T follicular helper cell (primary cell): ENCODE data around the gene OTUD6A.
"Not testable (repeated sequence)": the region's sequence is repeated elsewhere in the genome, so short reads cannot be mapped to it uniquely, and the experiment has no call there.

ENCODE experiments used
- DNase-seq: peaks from one replicate; pipeline ENCODE4 v3.0.0-alpha.2; 2020; ENCODE audit warnings: low read depth

The OTUD6A gene

GRCh38 chrX:70049406-70049805 lies 12.9 kb upstream of the OTUD6A start:
- DNase-seq: no peak

GRCh38 chrX:70049925-70050324 lies 12.3 kb upstream of the OTUD6A start, which contains the start of gene AWAT2:
Gene AWAT2 (minus strand): TSS chrX:70049938. CDS start chrX:70049932, 6 bp downstream.
- no peak for DNase-seq

DNA sequence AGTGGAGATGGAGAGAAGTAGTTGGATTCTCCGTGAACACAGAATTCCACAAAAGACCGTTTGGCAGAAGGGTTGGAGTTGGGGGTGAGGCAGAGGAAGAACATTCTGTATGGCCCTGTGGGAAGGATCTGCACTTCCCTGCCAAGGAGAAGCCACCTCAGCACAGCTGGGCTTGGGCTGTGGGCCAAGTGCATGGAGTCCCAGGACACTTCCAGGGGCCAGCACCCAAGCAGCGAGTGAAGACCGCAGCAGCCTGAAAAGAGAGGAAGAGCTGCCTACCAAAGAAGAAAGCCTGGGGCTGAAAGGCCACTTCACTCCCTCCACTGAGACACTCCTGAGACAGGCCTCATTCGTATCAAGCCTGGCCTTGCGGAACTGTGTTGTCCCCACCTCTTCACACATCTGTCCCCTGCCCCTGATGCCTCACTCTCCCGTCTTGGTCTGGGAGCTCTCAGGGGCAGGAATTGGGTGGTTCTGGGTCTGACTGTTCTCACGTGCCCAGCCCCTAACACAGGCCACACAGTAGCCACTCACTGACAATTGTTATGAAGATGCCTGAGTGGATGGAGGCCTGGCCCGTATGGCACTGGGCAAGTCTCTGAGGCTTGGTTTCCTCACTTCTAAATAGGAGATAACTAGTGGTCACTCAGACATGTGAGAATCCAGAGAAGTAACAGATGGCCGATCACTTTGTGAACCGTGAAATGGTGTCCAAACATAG lies 9.2 kb upstream of the OTUD6A start:
- DNase-seq: no peak

DNA sequence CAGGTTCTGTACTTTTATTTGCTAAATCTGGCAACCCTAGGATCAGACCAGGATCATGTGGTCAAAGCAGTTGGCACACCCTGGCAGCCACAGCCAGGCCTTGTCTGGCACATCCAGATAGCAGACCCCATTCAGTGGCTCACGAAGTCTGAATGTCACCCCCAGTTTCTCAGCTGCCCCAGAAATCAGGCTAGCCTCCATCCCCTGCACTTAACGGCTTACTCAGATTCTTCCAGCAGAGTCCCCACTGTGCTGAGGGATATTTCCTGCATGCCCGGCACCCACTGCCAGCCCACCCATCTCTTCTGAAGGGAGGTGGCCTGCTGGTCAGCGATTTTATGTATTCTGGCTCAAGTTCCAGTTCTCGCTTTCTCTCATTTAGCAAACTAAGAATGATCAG lies 7.9 kb upstream of the OTUD6A start:
- no peak for DNase-seq

DNA sequence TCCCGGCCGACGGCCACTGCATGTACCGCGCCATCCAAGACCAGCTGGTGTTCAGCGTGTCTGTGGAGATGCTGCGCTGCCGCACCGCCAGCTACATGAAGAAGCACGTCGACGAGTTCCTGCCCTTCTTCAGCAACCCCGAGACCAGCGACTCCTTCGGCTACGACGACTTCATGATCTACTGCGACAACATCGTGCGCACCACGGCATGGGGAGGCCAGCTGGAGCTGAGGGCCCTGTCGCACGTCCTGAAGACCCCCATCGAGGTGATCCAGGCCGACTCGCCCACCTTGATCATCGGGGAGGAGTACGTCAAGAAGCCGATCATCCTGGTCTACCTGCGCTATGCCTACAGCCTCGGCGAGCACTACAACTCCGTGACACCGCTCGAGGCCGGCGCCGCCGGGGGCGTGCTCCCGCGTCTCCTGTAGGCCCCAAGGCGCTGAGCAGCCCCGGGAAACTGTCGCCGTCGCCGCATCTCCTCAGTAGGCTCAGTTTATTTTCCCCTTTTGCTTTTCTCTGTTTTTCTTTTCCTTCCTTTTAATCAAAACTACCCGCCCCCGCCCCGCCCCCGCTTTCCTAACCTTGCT lies 799 bp downstream of the OTUD6A start:
- DNase-seq: no peak

DNA sequence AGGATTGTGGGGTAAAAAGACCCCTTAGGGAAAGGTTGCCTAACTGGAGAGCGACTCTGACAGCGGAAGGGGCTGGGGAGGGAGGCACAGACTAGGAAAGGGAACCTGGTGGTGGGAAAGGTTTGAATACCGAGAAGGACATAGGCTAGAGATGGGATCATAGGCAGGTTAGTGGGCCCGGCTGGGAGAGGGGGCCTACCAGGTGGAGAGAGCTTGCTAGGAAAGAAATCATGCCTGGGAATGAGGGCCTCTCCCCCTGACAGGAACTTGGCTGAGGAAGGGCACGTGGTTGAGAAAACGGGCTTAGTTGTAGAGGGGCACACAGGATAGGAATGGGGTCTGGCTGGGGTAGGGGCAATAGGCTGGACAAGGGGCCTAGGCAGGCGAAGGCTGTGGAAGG lies 4.4 kb downstream of the OTUD6A start:
- no peak for DNase-seq

DNA sequence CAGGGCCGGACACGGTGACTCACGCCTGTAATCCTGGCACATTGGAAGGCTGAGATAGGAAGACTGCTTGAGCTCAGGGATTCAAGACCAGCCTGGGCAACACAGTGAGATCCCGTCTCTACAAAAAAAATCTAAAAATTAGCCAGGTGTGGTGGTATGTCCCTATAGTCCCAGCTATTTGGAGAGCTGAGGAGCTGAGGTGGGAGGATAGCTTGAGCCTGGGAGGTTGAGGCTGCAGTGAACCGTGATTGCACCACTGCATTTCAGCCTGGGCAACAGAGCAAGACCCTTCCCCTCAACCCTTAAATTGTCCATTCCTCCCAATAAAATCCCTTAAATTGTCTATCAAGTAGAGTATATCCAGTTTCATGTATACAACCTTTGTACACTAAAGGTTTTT lies 17.0 kb downstream of the OTUD6A start:
- no peak for DNase-seq

DNA sequence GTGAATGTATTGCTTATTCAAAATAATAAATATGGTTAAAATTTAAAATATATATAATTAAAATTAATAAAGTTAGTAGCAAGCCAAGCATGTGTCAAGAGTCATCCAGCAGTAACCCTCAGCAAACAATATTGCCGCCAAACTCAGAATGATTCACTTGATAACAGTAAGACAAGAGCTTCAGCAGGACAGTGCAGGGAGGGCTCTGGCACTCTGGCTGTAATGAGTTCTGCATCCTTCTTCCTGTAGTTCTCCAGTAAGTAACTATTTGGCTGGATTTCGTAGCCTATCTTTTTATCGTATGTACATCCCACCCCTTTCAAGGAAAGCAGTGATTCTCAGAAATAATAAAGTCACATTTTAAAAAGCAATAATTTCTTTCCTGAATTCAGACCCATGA lies 17.6 kb downstream of the OTUD6A start:
- no peak for DNase-seq

- DNase-seq: no peak
Observed at GRCh38 chrX:70082723-70083122, 20.5 kb downstream of the OTUD6A start.

- no peak for DNase-seq
Observed at GRCh38 chrX:70084592-70085240, 22.5 kb downstream of the OTUD6A start.

DNA sequence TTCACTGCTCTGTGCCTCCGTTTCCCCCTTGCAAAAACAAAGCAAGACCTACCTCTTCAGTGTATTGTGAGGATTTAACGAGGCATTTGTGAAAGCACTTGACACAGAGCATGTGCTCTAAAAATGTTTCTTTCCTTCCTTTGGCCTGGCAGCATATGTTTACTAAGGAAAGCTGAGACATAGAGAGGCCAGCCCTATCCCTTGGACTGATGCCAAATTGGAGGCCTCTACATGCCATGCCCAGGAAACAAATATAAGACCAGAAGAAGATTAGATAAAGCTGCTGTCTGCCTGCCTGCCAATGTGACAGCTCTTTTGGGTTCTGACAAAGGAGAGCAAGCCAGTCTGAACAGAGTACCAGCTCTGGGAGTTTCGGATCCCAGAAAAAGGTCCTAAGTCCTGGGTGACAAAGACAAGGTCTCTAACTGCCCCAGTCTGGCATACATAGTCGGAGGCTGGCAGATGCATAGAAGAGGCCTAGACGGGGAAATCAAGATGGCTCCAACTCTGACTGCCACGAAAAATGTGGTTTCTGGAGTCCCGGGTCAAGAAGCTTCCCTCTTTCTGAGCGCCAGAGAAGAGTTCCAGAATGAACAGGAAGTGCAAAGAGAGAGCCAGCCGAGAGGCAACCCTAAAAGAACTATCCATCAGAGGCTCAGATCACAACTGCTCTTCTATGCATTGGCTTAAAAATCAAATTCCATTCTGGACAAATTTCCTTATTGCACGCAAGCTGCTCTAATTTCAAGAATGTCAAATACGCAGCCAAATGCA lies 25.8 kb downstream of the OTUD6A start:
- no peak for DNase-seq

DNA sequence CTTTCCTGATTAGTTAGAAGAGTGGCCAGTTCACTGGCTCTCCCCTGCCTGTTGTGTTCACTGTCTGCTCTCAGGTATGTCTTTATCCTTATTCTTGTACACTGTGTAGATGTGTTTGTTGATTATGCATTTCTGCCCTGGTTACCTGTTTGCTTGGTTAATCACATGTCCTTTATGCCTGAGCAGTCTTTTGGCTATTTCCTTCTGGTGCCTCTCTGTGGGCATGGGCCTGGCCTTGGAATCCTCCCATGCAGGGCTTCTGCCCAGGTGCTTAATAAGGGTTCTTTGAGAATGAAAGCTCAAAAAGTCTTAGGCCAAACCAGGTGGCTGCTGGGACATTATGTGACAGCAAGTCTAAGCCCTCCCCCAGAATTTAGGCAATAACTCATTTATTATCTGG lies 26.5 kb downstream of the OTUD6A start:
- DNase-seq: no peak

GRCh38 chrX:70089604-70090297 lies 27.5 kb downstream of the OTUD6A start:
- no peak for DNase-seq

DNA sequence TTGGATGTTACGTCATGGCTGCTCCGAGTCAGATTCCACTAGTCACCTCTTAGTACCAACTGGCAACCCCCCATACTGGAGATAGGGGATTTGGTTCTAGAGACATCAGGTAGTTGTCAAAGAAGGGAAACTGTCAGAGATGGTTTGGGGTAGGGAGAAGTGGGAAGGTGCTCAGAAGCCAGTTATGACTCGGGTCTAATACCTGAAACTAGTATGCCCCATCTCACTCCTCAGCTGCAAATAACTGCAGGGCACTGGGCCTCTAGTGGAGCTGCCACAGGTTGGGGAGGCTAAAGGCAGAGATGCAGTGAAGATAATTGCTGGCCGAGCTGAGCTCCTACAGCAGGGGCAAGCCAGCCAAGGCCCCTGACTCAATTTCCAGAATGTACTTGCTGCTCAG lies 30.0 kb downstream of the OTUD6A start:
- DNase-seq: no peak

DNA sequence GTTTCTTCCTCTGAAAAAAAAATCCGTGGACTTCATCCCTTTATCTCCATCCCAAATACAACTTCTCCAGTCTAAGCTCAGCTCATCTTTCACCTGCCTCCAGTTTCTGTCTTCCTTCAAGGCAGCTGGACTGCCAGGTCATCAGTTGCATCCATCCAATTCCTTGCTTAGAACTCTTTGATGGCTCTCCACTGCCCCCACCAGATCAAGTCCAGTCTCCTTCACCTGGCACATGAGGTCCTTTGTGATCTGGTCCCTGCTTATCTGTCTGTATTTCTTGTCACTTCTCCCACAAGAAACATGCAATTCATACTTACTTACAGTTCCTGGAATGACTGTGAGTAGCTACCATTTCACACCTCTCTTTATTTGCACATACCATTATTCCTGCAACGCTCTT lies 33.8 kb downstream of the OTUD6A start:
- DNase-seq: no peak

GRCh38 chrX:70105229-70105628 lies 43.0 kb downstream of the OTUD6A start:
- DNase-seq: no peak

- not testable (repeated sequence) for DNase-seq
Observed at GRCh38 chrX:70111436-70112026, 49.3 kb downstream of the OTUD6A start.
